K562 (cell line): ENCODE measurements around the gene DNAJB12. TPM values are rescaled to one million over a fixed set of nuclear protein-coding genes. Genes with fewer than 3 reads are reported as not detected.

Source experiments
- ARID2 ChIP-seq: fragments of 450-650 bp; IDR thresholded peaks from 2 replicates; pipeline ENCODE4 v1.6.1; 2017; ENCODE audit warnings: antibody characterized with exemption, mild to moderate bottlenecking
- ARNT ChIP-seq, 2 experiments: fragments of 450-650 bp; IDR thresholded peaks; 2 replicates each; pipeline ENCODE4 v1.6.1; 2016; ENCODE audit warnings: mild to moderate bottlenecking in 1 of 2
- ATF7 ChIP-seq: fragments of 450-650 bp; IDR thresholded peaks from 2 replicates; pipeline ENCODE4 v1.7.1; 2014; ENCODE audit warnings: mild to moderate bottlenecking, moderate library complexity
- CBX1 ChIP-seq: sonication (generic); IDR thresholded peaks from 2 replicates; pipeline ENCODE4 v1.6.1; 2016; ENCODE audit warnings: antibody characterized with exemption, low read depth, mild to moderate bottlenecking
- EGR1 ChIP-seq: fragments of 450-650 bp; conservative IDR thresholded peaks from 2 replicates; pipeline ENCODE4 v1.6.1; 2017; ENCODE audit warnings: mild to moderate bottlenecking
- HSF4 ChIP-seq: fragments of 250-450 bp; sonication (Bioruptor Pico); IDR thresholded peaks from 2 replicates; pipeline ENCODE4 v2.1.2; 2022; ENCODE audit warnings: mild to moderate bottlenecking, moderate library complexity, borderline replicate concordance
- TCF7 ChIP-seq: sonication (generic); IDR thresholded peaks from 2 replicates; pipeline ENCODE4 v1.6.1; 2016; ENCODE audit warnings: antibody characterized with exemption, borderline replicate concordance
- ZNF134 ChIP-seq: fragments of 250-450 bp; sonication (Bioruptor Pico); conservative IDR thresholded peaks from 2 replicates; pipeline ENCODE4 v1.4.0; 2020
- ZNF253 ChIP-seq: fragments of 250-450 bp; sonication (Bioruptor Pico); conservative IDR thresholded peaks from 2 replicates; pipeline ENCODE4 v1.6.1; 2021; ENCODE audit warnings: mild to moderate bottlenecking
- ZNF311 ChIP-seq: fragments of 250-450 bp; sonication (Bioruptor Pico); IDR thresholded peaks from 2 replicates; pipeline ENCODE4 v1.4.0; 2020; ENCODE audit warnings: mild to moderate bottlenecking, moderate library complexity
- ZNF41 ChIP-seq: fragments of 250-450 bp; sonication (Bioruptor Pico); conservative IDR thresholded peaks from 2 replicates; pipeline ENCODE4 v1.4.0; 2020; ENCODE audit warnings: mild to moderate bottlenecking
- polyA plus RNA-seq, 8 experiments: library from polyadenylated mRNA; depleted of rRNA in 4 of 8; stranded (reverse) in 5 of 8; unstranded in 3 of 8; fragments of >200 nt; fragmentation: Nextera tagmentation in 2 of 8; fragmentation: Illumina TruSeq in 1 of 8; extraction: Ambion mirVana in 2 of 8; extraction: Trizol in 1 of 8; gene quantifications; 2 replicates each; pipeline versions ENCODE4 v1.2.1 to v1.2.3, GENCODE V29; 2011 to 2014; ENCODE audit warnings: inconsistent platforms in 1 of 8, missing spikeins in 1 of 8
- total RNA-seq, 7 experiments: library from RNA; depleted of rRNA in 6 of 7; stranded (reverse); fragments of >200 nt in 6 of 7; fragmentation: Illumina TruSeq in 2 of 7; extraction: Trizol in 2 of 7; gene quantifications; 2 replicates each; pipeline versions ENCODE4 v1.2.1 to v1.2.3, GENCODE V29; 2011 to 2021; ENCODE audit warnings: low replicate concordance in 1 of 7
- TF ChIP-seq, protein P1 (sequence below): fragments of 450-650 bp; IDR thresholded peaks from 2 replicates; pipeline ENCODE4 v1.6.1; 2017; ENCODE audit warnings: antibody characterized with exemption
- TF ChIP-seq, protein P2 (sequence below): sonication (generic); formaldehyde crosslinking; IDR thresholded peaks from 2 replicates; pipeline ENCODE4 v1.8.0; 2023; ENCODE audit warnings: mild to moderate bottlenecking, missing genetic modification reagents
- TF ChIP-seq, protein P3 (sequence below): fragments of 450-650 bp; IDR thresholded peaks from 2 replicates; pipeline ENCODE4 v1.6.1; 2018; ENCODE audit not compliant: partially characterized antibody
- TF ChIP-seq, protein P4 (sequence below): fragments of 450-650 bp; formaldehyde crosslinking; IDR thresholded peaks from 2 replicates; pipeline ENCODE4 v1.4.0; 2022; ENCODE audit warnings: missing genetic modification characterization
- TF ChIP-seq, protein P5 (sequence below): fragments of 250-450 bp; sonication (Bioruptor Pico); IDR thresholded peaks from 2 replicates; pipeline ENCODE4 v1.8.0; 2021; ENCODE audit warnings: borderline replicate concordance, mild to moderate bottlenecking, moderate library complexity; ENCODE audit not compliant: poor library complexity, severe bottlenecking

Gene DNAJB12
- total and polyA plus RNA-seq, 9 of the 15 experiments (the other 6 are each of a cell fraction or from before 2014, with no cell fraction given): 3.5 to 31.5 (median 20.3) TPM

DNA sequence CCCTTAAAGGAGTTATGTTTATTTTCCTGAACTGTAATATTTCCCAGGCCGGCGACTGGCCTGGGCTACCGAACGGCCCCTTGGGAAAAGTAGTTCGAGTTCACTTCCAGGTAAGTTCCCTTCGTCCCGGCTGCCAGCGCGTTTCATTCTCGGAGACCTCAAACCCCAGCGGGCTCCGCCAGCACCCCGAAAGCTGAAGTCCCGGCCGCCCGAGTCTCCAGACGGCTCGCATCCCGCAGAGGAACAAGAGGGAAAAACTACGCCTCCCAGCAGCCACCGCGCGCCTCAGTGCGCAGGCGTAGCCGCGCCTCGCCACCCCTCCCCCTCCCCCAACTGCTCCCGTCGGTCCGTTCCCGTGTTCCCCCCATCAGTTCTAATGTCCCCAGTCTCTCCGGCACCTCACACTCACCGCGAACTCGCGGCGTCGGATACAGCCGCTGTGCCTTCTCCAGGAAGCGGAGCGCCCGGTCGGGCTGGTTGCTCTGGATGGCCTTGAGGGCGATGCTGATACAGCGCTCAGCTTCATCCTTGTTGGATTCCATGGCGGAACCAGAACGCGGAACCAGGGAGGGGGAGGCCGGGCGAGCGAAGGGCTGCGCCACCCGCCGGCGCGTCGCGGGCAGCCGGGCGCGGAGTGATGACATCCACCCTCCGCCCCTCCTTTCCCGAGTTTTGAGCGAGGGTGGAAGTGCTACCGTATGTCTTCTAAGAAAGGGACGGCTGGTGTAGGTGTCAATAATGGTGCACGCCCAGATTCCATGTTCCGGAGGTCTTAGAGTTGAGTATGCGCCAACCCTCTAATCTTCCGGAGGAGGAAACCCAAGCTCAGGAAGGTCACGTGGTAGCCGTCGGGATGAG lies at the start of gene DNAJB12 (continued):
- TF ChIP-seq, protein P1, sequence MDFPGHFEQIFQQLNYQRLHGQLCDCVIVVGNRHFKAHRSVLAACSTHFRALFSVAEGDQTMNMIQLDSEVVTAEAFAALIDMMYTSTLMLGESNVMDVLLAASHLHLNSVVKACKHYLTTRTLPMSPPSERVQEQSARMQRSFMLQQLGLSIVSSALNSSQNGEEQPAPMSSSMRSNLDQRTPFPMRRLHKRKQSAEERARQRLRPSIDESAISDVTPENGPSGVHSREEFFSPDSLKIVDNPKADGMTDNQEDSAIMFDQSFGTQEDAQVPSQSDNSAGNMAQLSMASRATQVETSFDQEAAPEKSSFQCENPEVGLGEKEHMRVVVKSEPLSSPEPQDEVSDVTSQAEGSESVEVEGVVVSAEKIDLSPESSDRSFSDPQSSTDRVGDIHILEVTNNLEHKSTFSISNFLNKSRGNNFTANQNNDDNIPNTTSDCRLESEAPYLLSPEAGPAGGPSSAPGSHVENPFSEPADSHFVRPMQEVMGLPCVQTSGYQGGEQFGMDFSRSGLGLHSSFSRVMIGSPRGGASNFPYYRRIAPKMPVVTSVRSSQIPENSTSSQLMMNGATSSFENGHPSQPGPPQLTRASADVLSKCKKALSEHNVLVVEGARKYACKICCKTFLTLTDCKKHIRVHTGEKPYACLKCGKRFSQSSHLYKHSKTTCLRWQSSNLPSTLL: no peak
- TF ChIP-seq, protein P2, sequence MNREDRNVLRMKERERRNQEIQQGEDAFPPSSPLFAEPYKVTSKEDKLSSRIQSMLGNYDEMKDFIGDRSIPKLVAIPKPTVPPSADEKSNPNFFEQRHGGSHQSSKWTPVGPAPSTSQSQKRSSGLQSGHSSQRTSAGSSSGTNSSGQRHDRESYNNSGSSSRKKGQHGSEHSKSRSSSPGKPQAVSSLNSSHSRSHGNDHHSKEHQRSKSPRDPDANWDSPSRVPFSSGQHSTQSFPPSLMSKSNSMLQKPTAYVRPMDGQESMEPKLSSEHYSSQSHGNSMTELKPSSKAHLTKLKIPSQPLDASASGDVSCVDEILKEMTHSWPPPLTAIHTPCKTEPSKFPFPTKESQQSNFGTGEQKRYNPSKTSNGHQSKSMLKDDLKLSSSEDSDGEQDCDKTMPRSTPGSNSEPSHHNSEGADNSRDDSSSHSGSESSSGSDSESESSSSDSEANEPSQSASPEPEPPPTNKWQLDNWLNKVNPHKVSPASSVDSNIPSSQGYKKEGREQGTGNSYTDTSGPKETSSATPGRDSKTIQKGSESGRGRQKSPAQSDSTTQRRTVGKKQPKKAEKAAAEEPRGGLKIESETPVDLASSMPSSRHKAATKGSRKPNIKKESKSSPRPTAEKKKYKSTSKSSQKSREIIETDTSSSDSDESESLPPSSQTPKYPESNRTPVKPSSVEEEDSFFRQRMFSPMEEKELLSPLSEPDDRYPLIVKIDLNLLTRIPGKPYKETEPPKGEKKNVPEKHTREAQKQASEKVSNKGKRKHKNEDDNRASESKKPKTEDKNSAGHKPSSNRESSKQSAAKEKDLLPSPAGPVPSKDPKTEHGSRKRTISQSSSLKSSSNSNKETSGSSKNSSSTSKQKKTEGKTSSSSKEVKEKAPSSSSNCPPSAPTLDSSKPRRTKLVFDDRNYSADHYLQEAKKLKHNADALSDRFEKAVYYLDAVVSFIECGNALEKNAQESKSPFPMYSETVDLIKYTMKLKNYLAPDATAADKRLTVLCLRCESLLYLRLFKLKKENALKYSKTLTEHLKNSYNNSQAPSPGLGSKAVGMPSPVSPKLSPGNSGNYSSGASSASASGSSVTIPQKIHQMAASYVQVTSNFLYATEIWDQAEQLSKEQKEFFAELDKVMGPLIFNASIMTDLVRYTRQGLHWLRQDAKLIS (CRISPR knock-in tag): peak; percentile 91
- TF ChIP-seq HSF4 (CRISPR knock-in tag) (no peak), ZNF253 (no peak), EGR1 (peak; percentile 81), TCF7 (peak; percentile 8; the same call in 1 of the 2 replicates), ARID2 (peak; percentile 64; the same call in 1 of the 2 replicates), ATF7 (peak; percentile 94), ARNT (IDR thresholded peaks at IDR 0.05) (peak; percentile 85 to 87; a peak in 3 of 4 replicates), ZNF41 (CRISPR knock-in tag) (0 out of 2 replicates have a peak, but pooled peaks have one; percentile 41), CBX1 (0 out of 2 replicates have a peak, but pooled peaks have one; percentile 62), ZNF311 (CRISPR knock-in tag) (no peak), ZNF134 (CRISPR knock-in tag) (no peak)
- TF ChIP-seq, protein P3, sequence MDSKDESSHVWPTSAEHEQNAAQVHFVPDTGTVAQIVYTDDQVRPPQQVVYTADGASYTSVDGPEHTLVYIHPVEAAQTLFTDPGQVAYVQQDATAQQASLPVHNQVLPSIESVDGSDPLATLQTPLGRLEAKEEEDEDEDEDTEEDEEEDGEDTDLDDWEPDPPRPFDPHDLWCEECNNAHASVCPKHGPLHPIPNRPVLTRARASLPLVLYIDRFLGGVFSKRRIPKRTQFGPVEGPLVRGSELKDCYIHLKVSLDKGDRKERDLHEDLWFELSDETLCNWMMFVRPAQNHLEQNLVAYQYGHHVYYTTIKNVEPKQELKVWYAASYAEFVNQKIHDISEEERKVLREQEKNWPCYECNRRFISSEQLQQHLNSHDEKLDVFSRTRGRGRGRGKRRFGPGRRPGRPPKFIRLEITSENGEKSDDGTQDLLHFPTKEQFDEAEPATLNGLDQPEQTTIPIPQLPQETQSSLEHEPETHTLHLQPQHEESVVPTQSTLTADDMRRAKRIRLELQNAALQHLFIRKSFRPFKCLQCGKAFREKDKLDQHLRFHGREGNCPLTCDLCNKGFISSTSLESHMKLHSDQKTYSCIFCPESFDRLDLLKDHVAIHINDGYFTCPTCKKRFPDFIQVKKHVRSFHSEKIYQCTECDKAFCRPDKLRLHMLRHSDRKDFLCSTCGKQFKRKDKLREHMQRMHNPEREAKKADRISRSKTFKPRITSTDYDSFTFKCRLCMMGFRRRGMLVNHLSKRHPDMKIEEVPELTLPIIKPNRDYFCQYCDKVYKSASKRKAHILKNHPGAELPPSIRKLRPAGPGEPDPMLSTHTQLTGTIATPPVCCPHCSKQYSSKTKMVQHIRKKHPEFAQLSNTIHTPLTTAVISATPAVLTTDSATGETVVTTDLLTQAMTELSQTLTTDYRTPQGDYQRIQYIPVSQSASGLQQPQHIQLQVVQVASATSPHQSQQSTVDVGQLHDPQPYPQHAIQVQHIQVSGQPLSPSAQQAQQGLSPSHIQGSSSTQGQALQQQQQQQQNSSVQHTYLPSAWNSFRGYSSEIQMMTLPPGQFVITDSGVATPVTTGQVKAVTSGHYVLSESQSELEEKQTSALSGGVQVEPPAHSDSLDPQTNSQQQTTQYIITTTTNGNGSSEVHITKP: peak; percentile 91
- TF ChIP-seq, protein P4, sequence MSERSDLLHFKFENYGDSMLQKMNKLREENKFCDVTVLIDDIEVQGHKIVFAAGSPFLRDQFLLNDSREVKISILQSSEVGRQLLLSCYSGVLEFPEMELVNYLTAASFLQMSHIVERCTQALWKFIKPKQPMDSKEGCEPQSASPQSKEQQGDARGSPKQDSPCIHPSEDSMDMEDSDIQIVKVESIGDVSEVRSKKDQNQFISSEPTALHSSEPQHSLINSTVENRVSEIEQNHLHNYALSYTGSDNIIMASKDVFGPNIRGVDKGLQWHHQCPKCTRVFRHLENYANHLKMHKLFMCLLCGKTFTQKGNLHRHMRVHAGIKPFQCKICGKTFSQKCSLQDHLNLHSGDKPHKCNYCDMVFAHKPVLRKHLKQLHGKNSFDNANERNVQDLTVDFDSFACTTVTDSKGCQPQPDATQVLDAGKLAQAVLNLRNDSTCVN (CRISPR knock-in tag): 0 out of 2 replicates have a peak, but pooled peaks have one; percentile 21
- TF ChIP-seq, protein P5, sequence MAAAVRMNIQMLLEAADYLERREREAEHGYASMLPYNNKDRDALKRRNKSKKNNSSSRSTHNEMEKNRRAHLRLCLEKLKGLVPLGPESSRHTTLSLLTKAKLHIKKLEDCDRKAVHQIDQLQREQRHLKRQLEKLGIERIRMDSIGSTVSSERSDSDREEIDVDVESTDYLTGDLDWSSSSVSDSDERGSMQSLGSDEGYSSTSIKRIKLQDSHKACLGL (CRISPR knock-in tag): no peak
